Activated T-helper 2 cell treated with anti-CD3 and anti-CD28 coated beads, Interferon-gamma antibody, Interleukin-2, Interleukin-4, amounts not matched to agents 10 μg/mL and 5 μg/mL and 100 μg/mL, durations not matched to agents 14 hours and 24 hours and 36 hours (primary cell): ENCODE results near the gene DNASE2. TPM values are rescaled to one million over a fixed set of nuclear protein-coding genes. Genes with fewer than 3 reads are reported as not detected.

Experiments
- DNase-seq: peaks from one replicate; pipeline ENCODE4 v3.0.0; 2021; ENCODE audit warnings: low spot score
- H3K27ac Mint-ChIP-seq: one replicate; pipeline ENCODE4 v1.8.0; 2021; ENCODE audit warnings: mixed read lengths
- H3K27me3 Mint-ChIP-seq: one replicate; pipeline ENCODE4 v1.8.0; 2021; ENCODE audit warnings: low read depth, mixed read lengths
- H3K36me3 Mint-ChIP-seq: one replicate; pipeline ENCODE4 v1.8.0; 2021; ENCODE audit warnings: low read depth, mixed read lengths
- H3K4me1 Mint-ChIP-seq: one replicate; pipeline ENCODE4 v1.8.0; 2021; ENCODE audit warnings: low read depth, mixed read lengths
- H3K4me3 Mint-ChIP-seq: one replicate; pipeline ENCODE4 v1.8.0; 2021; ENCODE audit warnings: low read depth, mild to moderate bottlenecking, moderate library complexity, mixed read lengths
- H3K9me3 Mint-ChIP-seq: one replicate; pipeline ENCODE4 v1.8.0; 2021; ENCODE audit warnings: mixed read lengths
- intact Hi-C: fragments of 100-400 bp; cut with micrococcal nuclease; formaldehyde crosslinking; loops from one replicate; pipeline ENCODE4 v1.15.1; 2023
- total RNA-seq: library from RNA; stranded (reverse); gene quantifications from 2 replicates; pipeline ENCODE4 v1.2.3, GENCODE V29; 2022

Gene DNASE2
- total RNA-seq, 1 donor from 2014 or later = 25.6 TPM

DNA sequence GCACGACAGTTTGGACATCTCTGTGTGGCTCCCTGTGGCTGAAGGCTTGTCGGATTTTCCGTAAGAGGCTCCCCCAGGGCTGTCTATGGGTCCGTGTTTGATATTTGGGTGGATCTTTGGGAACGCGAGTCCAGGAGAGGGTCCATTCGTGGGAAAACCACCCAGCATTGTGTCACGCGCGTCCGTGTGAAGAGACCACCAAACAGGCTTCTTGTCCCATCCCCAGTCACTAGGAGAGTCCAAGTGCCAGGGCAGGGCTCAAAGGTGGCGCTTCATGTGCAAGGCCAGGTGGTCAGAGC, 3.3 kb upstream of the DNASE2 start:
- no peak overlapping the region for H3K27ac Mint-ChIP-seq
- no peaks in the 10 kb centered on the region for H3K27me3 Mint-ChIP-seq
- intact Hi-C loops = no loop called here
- H3K4me3 Mint-ChIP-seq = peak overlapping the region; percentile 84
- peaks cover 16% of the 10 kb centered on the region for H3K4me1 Mint-ChIP-seq
- peaks cover 5% of the 10 kb centered on the region for H3K9me3 Mint-ChIP-seq
- H3K36me3 Mint-ChIP-seq = peaks cover 7% of the 10 kb centered on the region
- no peak for DNase-seq

- H3K36me3 Mint-ChIP-seq = peaks cover 7% of the 10 kb centered on the region
- H3K27me3 Mint-ChIP-seq = no peaks in the 10 kb centered on the region
- peaks cover 16% of the 10 kb centered on the region for H3K4me1 Mint-ChIP-seq
- H3K4me3 Mint-ChIP-seq = peak overlapping the region; percentile 30
- H3K9me3 Mint-ChIP-seq = peaks cover 5% of the 10 kb centered on the region
- intact Hi-C loops = no loop called here
- no peak overlapping the region for H3K27ac Mint-ChIP-seq
- no peak for DNase-seq
Measured at GRCh38 chr19:12884202-12884601, 3.0 kb upstream of the DNASE2 start.

- Mint-ChIP-seq H3K9me3 (peaks cover 5% of the 10 kb centered on the region), H3K4me3 (peak overlapping the region; percentile 71), H3K27me3 (no peaks in the 10 kb centered on the region), H3K36me3 (peaks cover 18% of the 10 kb centered on the region), H3K4me1 (peaks cover 16% of the 10 kb centered on the region), H3K27ac (peak overlapping the region; percentile 38)
- intact Hi-C loops = no loop called here
- no peak for DNase-seq
Measured at GRCh38 chr19:12882589-12882988, 1.3 kb upstream of the DNASE2 start.

DNA sequence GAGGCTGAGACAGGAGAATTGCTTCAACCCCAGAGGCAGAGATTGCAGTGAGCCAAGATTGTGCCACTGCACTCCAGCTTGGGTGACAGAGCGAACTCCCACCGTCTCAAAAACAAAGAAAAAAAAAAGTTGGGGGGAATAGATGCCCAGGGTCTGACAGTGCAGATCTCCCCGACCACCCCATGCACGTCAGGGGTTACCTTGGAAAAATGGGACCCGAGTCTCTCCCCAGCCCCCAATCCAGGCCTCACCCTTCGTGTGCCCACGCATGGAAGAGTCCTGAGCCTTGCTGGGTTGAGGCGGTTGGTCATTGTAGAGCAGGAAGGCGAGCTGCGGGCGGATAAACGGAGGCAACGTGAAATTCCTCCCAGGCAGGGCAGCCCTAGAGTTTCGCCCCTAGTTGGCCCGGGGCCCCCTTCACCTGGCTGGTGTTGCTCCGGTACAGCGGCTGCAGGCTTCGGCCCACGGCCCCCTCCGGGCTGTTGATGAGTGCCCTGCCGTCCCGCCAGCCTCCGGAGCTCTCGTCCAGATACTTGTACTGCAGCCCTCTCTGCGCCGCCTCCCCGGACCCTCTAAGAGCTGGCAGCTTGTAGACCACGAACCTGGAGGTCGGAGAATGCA, 588 bp downstream of the DNASE2 start:
- H3K27ac Mint-ChIP-seq = peak overlapping the region; percentile 78
- no peaks in the 10 kb centered on the region for H3K27me3 Mint-ChIP-seq
- H3K36me3 Mint-ChIP-seq = peaks cover 18% of the 10 kb centered on the region
- no peak for DNase-seq
- intact Hi-C loops = no loop called here
- peaks cover 16% of the 10 kb centered on the region for H3K4me1 Mint-ChIP-seq
- H3K9me3 Mint-ChIP-seq = peaks cover 5% of the 10 kb centered on the region
- peak overlapping the region; percentile 88 for H3K4me3 Mint-ChIP-seq

GRCh38 chr19:12875086-12875485, 6.2 kb downstream of the DNASE2 start:
- Mint-ChIP-seq H3K36me3 (peaks cover 32% of the 10 kb centered on the region), H3K4me1 (peaks cover 2% of the 10 kb centered on the region), H3K9me3 (no peaks in the 10 kb centered on the region), H3K27me3 (no peaks in the 10 kb centered on the region), H3K27ac (no peak overlapping the region), H3K4me3 (no peak overlapping the region)
- intact Hi-C loops = no loop called here
- no peak for DNase-seq

DNA sequence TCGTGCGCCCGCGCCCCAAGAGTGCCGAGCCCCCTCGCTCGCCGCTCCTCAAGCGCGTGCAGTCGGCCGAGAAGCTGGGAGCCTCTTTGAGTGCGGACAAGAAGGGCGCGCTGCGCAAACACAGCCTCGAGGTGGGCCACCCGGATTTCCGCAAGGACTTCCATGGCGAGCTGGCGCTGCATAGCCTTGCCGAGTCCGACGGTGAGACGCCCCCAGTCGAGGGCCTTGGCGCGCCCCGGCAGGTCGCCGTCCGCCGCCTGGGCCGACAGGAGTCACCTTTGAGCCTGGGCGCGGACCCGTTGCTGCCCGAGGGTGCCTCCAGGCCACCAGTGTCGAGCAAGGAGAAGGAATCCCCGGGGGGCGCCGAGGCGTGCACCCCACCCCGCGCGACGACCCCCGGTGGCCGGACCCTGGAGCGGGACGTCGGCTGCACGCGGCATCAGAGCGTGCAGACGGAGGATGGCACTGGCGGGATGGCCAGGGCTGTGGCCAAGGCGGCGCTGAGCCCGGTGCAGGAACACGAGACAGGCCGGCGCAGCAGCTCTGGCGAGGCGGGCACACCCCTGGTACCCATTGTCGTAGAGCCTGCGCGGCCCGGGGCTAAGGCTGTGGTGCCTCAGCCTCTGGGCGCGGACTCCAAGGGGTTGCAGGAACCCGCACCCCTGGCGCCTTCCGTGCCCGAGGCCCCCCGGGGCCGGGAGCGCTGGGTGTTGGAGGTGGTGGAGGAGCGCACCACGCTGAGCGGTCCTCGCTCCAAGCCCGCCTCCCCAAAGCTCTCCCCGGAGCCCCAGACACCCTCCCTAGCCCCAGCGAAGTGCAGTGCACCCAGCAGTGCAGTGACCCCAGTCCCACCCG, 7.1 kb downstream of the DNASE2 start:
- Mint-ChIP-seq H3K4me1 (no peaks in the 10 kb centered on the region), H3K9me3 (no peaks in the 10 kb centered on the region), H3K27me3 (no peaks in the 10 kb centered on the region), H3K4me3 (no peak overlapping the region), H3K27ac (no peak overlapping the region), H3K36me3 (peaks cover 32% of the 10 kb centered on the region)
- no peak for DNase-seq
- intact Hi-C loops = no loop called here

DNA sequence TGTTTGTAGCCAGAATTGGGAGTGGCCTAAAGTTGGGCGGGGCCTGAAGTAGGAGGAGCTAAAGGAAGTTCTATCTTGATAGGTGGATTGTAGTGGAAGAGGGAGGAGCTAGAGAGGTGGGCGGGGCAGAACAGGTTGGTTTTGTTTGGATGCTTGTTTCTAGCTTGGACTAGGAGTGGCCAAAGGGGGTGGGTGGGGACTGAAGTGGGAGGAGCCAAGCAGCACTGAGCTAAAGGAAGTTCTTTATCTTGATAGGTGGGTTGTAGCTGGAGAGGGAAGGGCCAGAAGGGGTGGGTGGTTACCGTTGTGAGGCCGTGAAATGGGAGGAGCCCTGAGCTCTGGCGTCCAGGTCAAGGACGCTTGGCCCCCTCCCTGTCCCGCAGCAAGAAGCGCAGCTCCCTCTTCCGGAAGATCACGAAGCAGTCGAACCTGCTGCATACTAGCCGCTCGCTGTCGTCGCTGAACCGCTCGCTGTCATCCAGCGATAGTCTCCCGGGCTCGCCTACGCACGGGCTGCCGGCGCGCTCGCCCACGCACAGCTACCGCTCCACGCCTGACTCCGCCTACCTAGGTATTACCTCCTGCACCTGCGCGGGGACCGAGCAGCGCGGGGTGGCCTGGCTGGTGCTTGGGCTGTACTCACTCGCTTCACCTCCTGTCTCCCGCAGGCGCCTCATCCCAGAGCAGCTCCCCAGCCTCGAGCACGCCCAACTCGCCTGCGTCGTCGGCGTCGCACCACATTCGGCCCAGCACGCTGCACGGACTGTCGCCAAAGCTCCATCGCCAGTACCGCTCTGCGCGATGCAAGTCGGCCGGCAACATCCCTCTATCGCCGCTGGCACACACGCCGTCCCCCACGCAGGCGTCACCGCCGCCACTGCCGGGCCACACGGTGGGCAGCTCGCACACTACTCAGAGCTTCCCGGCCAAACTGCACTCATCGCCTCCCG, 8.0 kb downstream of the DNASE2 start:
- H3K4me3 Mint-ChIP-seq = no peak overlapping the region
- peaks cover 26% of the 10 kb centered on the region for H3K36me3 Mint-ChIP-seq
- no peaks in the 10 kb centered on the region for H3K27me3 Mint-ChIP-seq
- no peaks in the 10 kb centered on the region for H3K4me1 Mint-ChIP-seq
- DNase-seq = peak; percentile 56
- H3K27ac Mint-ChIP-seq = no peak overlapping the region
- intact Hi-C loops = no loop called here
- H3K9me3 Mint-ChIP-seq = no peaks in the 10 kb centered on the region

DNA sequence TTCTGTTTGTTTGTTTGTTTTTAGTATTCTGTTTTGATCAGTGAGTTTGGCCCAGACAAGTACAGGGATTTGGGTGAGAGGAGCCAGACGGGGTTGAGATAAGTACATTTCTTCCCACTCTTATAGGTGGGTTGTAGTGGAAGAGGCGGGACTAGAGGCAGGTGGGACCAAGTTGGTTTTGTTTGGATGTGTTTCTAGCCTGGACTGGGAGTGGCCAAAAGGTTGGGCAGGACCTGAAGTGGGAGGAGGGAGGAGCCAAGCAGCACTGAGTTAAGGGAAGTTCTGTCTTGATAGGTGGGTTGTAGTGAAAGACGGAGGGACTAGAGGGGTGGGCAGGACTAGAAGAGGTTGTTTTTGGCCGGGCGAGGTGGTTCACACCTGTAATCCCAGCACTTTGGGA, 9.0 kb downstream of the DNASE2 start:
- H3K4me3 Mint-ChIP-seq = no peak overlapping the region
- intact Hi-C loops = no loop called here
- H3K27me3 Mint-ChIP-seq = no peaks in the 10 kb centered on the region
- H3K4me1 Mint-ChIP-seq = peaks cover under 1% of the 10 kb centered on the region
- no peaks in the 10 kb centered on the region for H3K9me3 Mint-ChIP-seq
- no peak for DNase-seq
- no peak overlapping the region for H3K27ac Mint-ChIP-seq
- H3K36me3 Mint-ChIP-seq = peaks cover 21% of the 10 kb centered on the region

- Mint-ChIP-seq H3K9me3 (no peaks in the 10 kb centered on the region), H3K27me3 (no peaks in the 10 kb centered on the region), H3K27ac (no peak overlapping the region), H3K36me3 (peaks cover 21% of the 10 kb centered on the region), H3K4me1 (peaks cover 4% of the 10 kb centered on the region), H3K4me3 (no peak overlapping the region)
- no peak for DNase-seq
- intact Hi-C loops = no loop called here
Measured at GRCh38 chr19:12871681-12872080, 9.6 kb downstream of the DNASE2 start.

- Mint-ChIP-seq H3K9me3 (no peaks in the 10 kb centered on the region), H3K36me3 (peaks cover 16% of the 10 kb centered on the region), H3K27ac (no peak overlapping the region), H3K4me3 (no peak overlapping the region), H3K27me3 (no peaks in the 10 kb centered on the region), H3K4me1 (peaks cover 9% of the 10 kb centered on the region)
- intact Hi-C loops = no loop called here
- no peak for DNase-seq
Measured at GRCh38 chr19:12868540-12869112, 12.6 kb downstream of the DNASE2 start.

DNA sequence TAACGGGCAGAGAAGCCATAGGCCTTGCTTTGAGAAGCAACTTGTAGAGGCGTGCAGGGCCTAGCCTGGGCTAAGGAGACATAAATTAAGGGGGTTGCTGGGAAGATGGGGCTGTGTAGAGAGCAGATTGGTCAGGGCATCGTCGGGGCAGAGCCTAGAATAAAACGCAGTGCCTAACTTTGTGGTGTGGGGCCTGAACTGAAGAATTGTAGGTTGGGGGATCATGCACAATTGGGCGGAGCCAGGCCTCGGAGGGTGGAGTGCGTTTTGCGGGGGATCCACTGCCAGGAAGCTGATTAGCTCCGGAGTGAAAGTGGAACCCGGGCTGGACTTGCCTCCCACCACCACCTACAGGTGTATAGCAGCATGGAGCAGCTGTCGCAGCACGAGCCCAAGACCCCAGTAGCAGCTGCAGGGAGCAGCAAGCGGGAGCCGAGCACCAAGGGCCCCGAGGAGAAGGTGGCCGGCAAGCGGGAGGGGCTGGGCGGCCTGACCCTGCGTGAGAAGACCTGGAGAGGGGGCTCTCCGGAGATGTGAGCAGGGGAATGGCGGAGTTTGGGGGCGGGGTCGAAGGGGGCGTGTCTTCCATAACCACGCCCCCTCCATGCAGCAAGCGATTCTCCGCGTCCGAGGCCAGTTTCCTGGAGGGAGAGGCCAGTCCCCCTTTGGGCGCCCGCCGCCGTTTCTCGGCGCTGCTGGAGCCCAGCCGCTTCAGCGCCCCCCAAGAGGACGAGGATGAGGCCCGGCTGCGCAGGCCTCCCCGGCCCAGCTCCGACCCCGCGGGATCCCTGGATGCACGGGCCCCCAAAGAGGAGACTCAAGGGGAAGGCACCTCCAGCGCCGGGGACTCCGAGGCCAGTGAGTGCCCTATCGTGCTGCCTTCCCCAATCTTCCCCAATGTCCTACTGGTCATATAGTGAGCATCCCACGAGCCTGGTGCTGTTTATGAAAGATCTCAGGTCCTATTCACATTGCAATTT, 13.8 kb downstream of the DNASE2 start:
- H3K36me3 Mint-ChIP-seq = peaks cover 7% of the 10 kb centered on the region
- H3K4me1 Mint-ChIP-seq = peaks cover 9% of the 10 kb centered on the region
- DNase-seq = peak; percentile 73
- no peaks in the 10 kb centered on the region for H3K9me3 Mint-ChIP-seq
- peak overlapping the region; percentile 69 for H3K4me3 Mint-ChIP-seq
- peak overlapping the region; percentile 30 for H3K27ac Mint-ChIP-seq
- no peaks in the 10 kb centered on the region for H3K27me3 Mint-ChIP-seq
- intact Hi-C loops = no loop called here
